PFSK-1 (cell line): ENCODE data around the gene IPO11.

Experiments used
- FOXP2 ChIP-seq: optimal IDR thresholded peaks from 2 replicates; pipeline ENCODE3; 2011; ENCODE audit warnings: borderline replicate concordance, control low read depth, inconsistent platforms; ENCODE audit not compliant: insufficient read depth; ENCODE audit errors: extremely low read length, extremely low read depth
- POLR2AphosphoS5 ChIP-seq: IDR thresholded peaks from 2 replicates; pipeline ENCODE4 v1.6.1; 2012; ENCODE audit warnings: low read depth, mild to moderate bottlenecking, control low read depth, low read length, moderate library complexity
- REST ChIP-seq, 2 experiments: IDR thresholded peaks; 2 replicates each; pipeline versions ENCODE4 v1.6.1 to v1.8.0; 2011 to 2012; ENCODE audit warnings: low read depth in 2 of 2, low read length in 2 of 2, control low read depth in 1 of 2, inconsistent platforms in 1 of 2, mild to moderate bottlenecking in 1 of 2, moderate library complexity in 1 of 2; ENCODE audit not compliant: insufficient read depth in 1 of 2
- SIN3A ChIP-seq: IDR thresholded peaks from 2 replicates; pipeline ENCODE4 v1.6.1; 2012; ENCODE audit warnings: mild to moderate bottlenecking, low read length, moderate library complexity, borderline replicate concordance; ENCODE audit not compliant: insufficient read depth
- TAF1 ChIP-seq: IDR thresholded peaks from 2 replicates; pipeline ENCODE4 v1.6.1; 2012; ENCODE audit warnings: low read length, control low read depth, borderline replicate concordance; ENCODE audit not compliant: insufficient read depth

The IPO11 gene

GRCh38 chr5:62374090-62374489, 38.5 kb upstream of the IPO11 start:
- TF ChIP-seq POLR2AphosphoS5 (no peak), SIN3A (no peak), FOXP2 (no peak), TAF1 (no peak), REST (IDR thresholded peaks at IDR 0.05; ENCODE audit: insufficient read depth in 1 of 2, low read depth in 2 of 2, low read length in 2 of 2) (no peak)

GRCh38 chr5:62375627-62376026, 36.9 kb upstream of the IPO11 start:
- TF ChIP-seq TAF1 = no peak
- TF ChIP-seq POLR2AphosphoS5 = no peak

- TF ChIP-seq TAF1 = no peak
- no peak for TF ChIP-seq POLR2AphosphoS5
- no peak for TF ChIP-seq SIN3A
- no peak for TF ChIP-seq REST (IDR thresholded peaks at IDR 0.05; ENCODE audit: insufficient read depth in 1 of 2, low read depth in 2 of 2, low read length in 2 of 2)
- no peak for TF ChIP-seq FOXP2
Observed at GRCh38 chr5:62376064-62376463, 36.5 kb upstream of the IPO11 start.

GRCh38 chr5:62385131-62385530, 27.4 kb upstream of the IPO11 start:
- TF ChIP-seq SIN3A = no peak
- TF ChIP-seq POLR2AphosphoS5 = no peak
- no peak for TF ChIP-seq TAF1
- TF ChIP-seq FOXP2 = no peak
- TF ChIP-seq REST (IDR thresholded peaks at IDR 0.05; ENCODE audit: insufficient read depth in 1 of 2, low read depth in 2 of 2, low read length in 2 of 2) = no peak

GRCh38 chr5:62385816-62386400, 26.7 kb upstream of the IPO11 start:
- TF ChIP-seq POLR2AphosphoS5 (no peak), SIN3A (no peak), TAF1 (no peak), REST (IDR thresholded peaks at IDR 0.05; ENCODE audit: insufficient read depth in 1 of 2, low read depth in 2 of 2, low read length in 2 of 2) (no peak), FOXP2 (no peak)
